H9 (cell line): ENCODE data around the gene LINC01488. TPM values are rescaled to one million over a fixed set of nuclear protein-coding genes. Genes with fewer than 3 reads are reported as not detected.

Experiments used
- DNase-seq: peaks from one replicate; pipeline ENCODE4 v3.0.0-alpha.2; 2017
- H2AFZ ChIP-seq: one replicate; pipeline ENCODE4 v1.6.1; 2013; ENCODE audit warnings: mild to moderate bottlenecking, low read length, control low read depth, moderate library complexity
- H2AK5ac ChIP-seq: 2 replicates; pipeline ENCODE4 v1.6.1; 2013; ENCODE audit warnings: low read length, control low read depth, mixed read lengths; ENCODE audit not compliant: insufficient read length
- H2BK120ac ChIP-seq: one replicate; pipeline ENCODE4 v1.6.1; 2013; ENCODE audit warnings: low read depth, mild to moderate bottlenecking, low read length, control low read depth, inconsistent platforms; ENCODE audit not compliant: poor library complexity, severe bottlenecking
- H2BK12ac ChIP-seq: 2 replicates; pipeline ENCODE4 v1.6.1; 2013; ENCODE audit warnings: low read length, control low read depth, mixed read lengths, low read depth; ENCODE audit not compliant: insufficient read length
- H2BK15ac ChIP-seq: 2 replicates; pipeline ENCODE4 v1.6.1; 2013; ENCODE audit warnings: low read depth, low read length, control low read depth
- H2BK20ac ChIP-seq: one replicate; pipeline ENCODE4 v1.6.1; 2013; ENCODE audit warnings: low read depth, mild to moderate bottlenecking, low read length, control low read depth, inconsistent platforms; ENCODE audit not compliant: poor library complexity, severe bottlenecking
- H2BK5ac ChIP-seq: 2 replicates; pipeline ENCODE4 v1.6.1; 2013; ENCODE audit warnings: low read length, control low read depth, mixed read lengths; ENCODE audit not compliant: insufficient read length
- H3K14ac ChIP-seq: 2 replicates; pipeline ENCODE4 v1.6.1; 2013; ENCODE audit warnings: low read length, control low read depth; ENCODE audit not compliant: insufficient read depth
- H3K18ac ChIP-seq: 2 replicates; pipeline ENCODE4 v1.6.1; 2013; ENCODE audit warnings: low read depth, mild to moderate bottlenecking, mixed read lengths, low read length, control low read depth; ENCODE audit not compliant: insufficient read length
- H3K23ac ChIP-seq: 2 replicates; pipeline ENCODE4 v1.6.1; 2013; ENCODE audit warnings: low read length, control low read depth, mixed read lengths, low read depth; ENCODE audit not compliant: insufficient read length
- H3K23me2 ChIP-seq: 2 replicates; pipeline ENCODE4 v1.6.1; 2013; ENCODE audit warnings: low read depth, mild to moderate bottlenecking, mixed read lengths, low read length, control low read depth; ENCODE audit not compliant: insufficient read length, poor library complexity, severe bottlenecking
- H3K27ac ChIP-seq: 2 replicates; pipeline ENCODE4 v1.5.1; 2013; ENCODE audit warnings: low read length, control low read depth, mixed read lengths, low read depth; ENCODE audit not compliant: insufficient read length
- H3K27me3 ChIP-seq: 2 replicates; pipeline ENCODE4 v1.6.1; 2013; ENCODE audit warnings: low read length, control low read depth, inconsistent platforms; ENCODE audit not compliant: insufficient read depth
- H3K4ac ChIP-seq: 2 replicates; pipeline ENCODE4 v1.6.1; 2013; ENCODE audit warnings: low read depth, mild to moderate bottlenecking, control low read depth, inconsistent platforms, low read length, moderate library complexity
- H3K4me1 ChIP-seq: 2 replicates; pipeline ENCODE4 v1.6.1; 2013; ENCODE audit warnings: low read length, control low read depth, inconsistent platforms; ENCODE audit not compliant: insufficient read depth
- H3K4me2 ChIP-seq: 2 replicates; pipeline ENCODE4 v1.6.1; 2013; ENCODE audit warnings: low read length, control low read depth, mixed read lengths; ENCODE audit not compliant: insufficient read length, insufficient read depth
- H3K56ac ChIP-seq: 2 replicates; pipeline ENCODE4 v1.6.1; 2013; ENCODE audit warnings: low read depth, mild to moderate bottlenecking, mixed read lengths, low read length, control low read depth; ENCODE audit not compliant: insufficient read length
- H3K79me1 ChIP-seq: 2 replicates; pipeline ENCODE4 v1.6.1; 2013; ENCODE audit warnings: low read depth, mild to moderate bottlenecking, moderate library complexity, low read length, control low read depth, inconsistent platforms; ENCODE audit not compliant: insufficient read depth, poor library complexity, severe bottlenecking
- H3K79me2 ChIP-seq: 2 replicates; pipeline ENCODE4 v1.6.1; 2013; ENCODE audit warnings: low read length, control low read depth, inconsistent platforms; ENCODE audit not compliant: insufficient read depth
- H3K9ac ChIP-seq: 2 replicates; pipeline ENCODE4 v1.6.1; 2013; ENCODE audit warnings: low read length, control low read depth, mixed read lengths; ENCODE audit not compliant: insufficient read length; ENCODE audit errors: extremely low read depth
- H3K9me3 ChIP-seq: one replicate; pipeline ENCODE4 v1.6.1; 2013; ENCODE audit warnings: low read depth, low read length, inconsistent platforms; ENCODE audit not compliant: control insufficient read depth
- H3T11ph ChIP-seq: one replicate; pipeline ENCODE4 v1.6.1; 2013; ENCODE audit warnings: mild to moderate bottlenecking, low read length, control low read depth, inconsistent platforms
- H4K20me1 ChIP-seq: one replicate; pipeline ENCODE4 v1.6.1; 2013; ENCODE audit not compliant: control insufficient read depth, insufficient read length, insufficient read depth
- H4K5ac ChIP-seq: 2 replicates; pipeline ENCODE4 v1.6.1; 2013; ENCODE audit warnings: low read depth, mild to moderate bottlenecking, mixed read lengths, low read length, control low read depth; ENCODE audit not compliant: insufficient read length
- H4K8ac ChIP-seq: replicated peaks from 2 replicates; pipeline ENCODE4 v1.6.1; 2013; ENCODE audit warnings: low read length, control low read depth, mixed read lengths, low read depth; ENCODE audit not compliant: insufficient read length
- H4K91ac ChIP-seq: 2 replicates; pipeline ENCODE4 v1.6.1; 2013; ENCODE audit warnings: low read depth, mild to moderate bottlenecking, moderate library complexity, mixed read lengths, low read length, control low read depth; ENCODE audit not compliant: insufficient read length
- H3K27ac Mint-ChIP-seq, 3 experiments: 2 replicates in 2 of 3; 3 replicates in 1 of 3; pipeline ENCODE4 v1.8.0; 2020 to 2021; ENCODE audit warnings: mixed read lengths in 3 of 3, mild to moderate bottlenecking in 1 of 3, moderate library complexity in 1 of 3
- H3K27me3 Mint-ChIP-seq: 2 replicates; pipeline ENCODE4 v1.8.0; 2021; ENCODE audit warnings: low read depth, mild to moderate bottlenecking, moderate library complexity, mixed read lengths
- H3K36me3 Mint-ChIP-seq, 3 experiments: 2 replicates in 2 of 3; 3 replicates in 1 of 3; pipeline ENCODE4 v1.8.0; 2020 to 2021; ENCODE audit warnings: low read depth in 3 of 3, mixed read lengths in 3 of 3; ENCODE audit not compliant: insufficient read depth in 1 of 3
- H3K4me1 Mint-ChIP-seq, 2 experiments: 2 replicates each; pipeline ENCODE4 v1.8.0; 2020; ENCODE audit warnings: mixed read lengths in 2 of 2
- H3K4me3 Mint-ChIP-seq, 2 experiments: 2 replicates in 1 of 2; 3 replicates in 1 of 2; pipeline ENCODE4 v1.8.0; 2020 to 2021; ENCODE audit warnings: mild to moderate bottlenecking in 2 of 2, mixed read lengths in 2 of 2, moderate library complexity in 1 of 2
- H3K9me3 Mint-ChIP-seq, 2 experiments: 2 replicates in 1 of 2; 3 replicates in 1 of 2; pipeline ENCODE4 v1.8.0; 2020; ENCODE audit warnings: mild to moderate bottlenecking in 2 of 2, mixed read lengths in 2 of 2, moderate library complexity in 1 of 2
- CTCF ChIP-seq: fragments of 200-600 bp; sonication (generic); conservative IDR thresholded peaks from 3 replicates; pipeline ENCODE4 v1.8.0; 2021; ENCODE audit warnings: antibody characterized with exemption, mild to moderate bottlenecking
- WGBS: extraction: QIAGEN DNeasy Blood & Tissue Kit; methylation state at CpG from one replicate; pipeline ENCODE4 v1.1.7; 2013; ENCODE audit warnings: missing lambda C conversion rate, low lambda C conversion rate, mixed read lengths; ENCODE audit not compliant: insufficient read length; ENCODE audit errors: extremely low coverage; 5-methylcytosine and 5-hydroxymethylcytosine counted together
- total RNA-seq: library from RNA; stranded (reverse); gene quantifications from 2 replicates; pipeline ENCODE4 v1.2.1, GENCODE V29; 2021

LINC01488 gene
- total RNA-seq, 1 experiment from 2014 or later, result not detected

DNA sequence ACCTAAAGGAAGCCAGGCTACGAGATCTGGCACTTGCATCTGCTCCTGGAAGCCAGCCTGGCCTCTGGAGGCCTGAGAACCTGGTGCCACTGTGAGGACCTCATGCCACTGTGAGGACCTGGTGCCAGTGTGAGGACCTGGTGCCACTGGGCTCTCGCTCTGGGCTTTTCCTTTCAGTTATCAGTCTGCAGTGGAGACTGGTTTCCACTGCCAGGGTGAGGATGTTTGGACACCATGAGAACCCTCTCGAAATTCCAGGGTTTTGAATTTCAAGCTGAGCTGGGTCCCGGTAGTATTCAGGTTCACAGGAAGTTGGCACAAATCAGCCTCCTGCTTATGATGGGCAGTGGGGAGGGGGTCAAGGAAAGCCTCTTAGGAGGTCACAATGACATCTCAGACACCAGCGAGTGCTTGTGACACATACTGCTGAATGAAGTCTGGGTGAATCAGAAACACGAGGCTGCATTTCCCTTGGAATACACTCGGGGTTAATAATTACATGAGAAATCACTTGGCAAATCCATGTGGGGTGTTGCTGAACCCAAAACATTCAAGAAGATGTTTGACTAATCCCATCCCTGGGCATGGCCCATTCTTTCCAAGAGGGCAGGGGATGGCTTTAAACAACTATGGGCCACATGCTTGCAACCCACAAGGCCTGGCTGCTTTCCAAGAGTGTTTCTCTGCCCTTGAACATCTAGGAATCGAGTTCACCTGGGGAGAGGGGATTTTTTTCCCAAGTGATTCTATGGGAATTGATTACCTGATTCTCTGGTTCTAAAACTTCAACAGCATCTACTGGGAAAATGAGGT is 60.2 kb downstream of the LINC01488 start:
- Histone ChIP-seq H2BK15ac (no peak overlapping the region), H3K27ac (no peak overlapping the region), H3K27me3 (no peaks in the 10 kb centered on the region), H2AK5ac (no peak overlapping the region), H3K79me2 (no peaks in the 10 kb centered on the region), H2AFZ (no peak overlapping the region), H3T11ph (no peak overlapping the region), H2BK12ac (no peak overlapping the region), H3K79me1 (no peaks in the 10 kb centered on the region), H4K91ac (no peak overlapping the region), H3K23ac (no peak overlapping the region), H3K56ac (no peak overlapping the region), H4K20me1 (no peaks in the 10 kb centered on the region), H2BK120ac (no peak overlapping the region), H3K9me3 (no peaks in the 10 kb centered on the region), H3K4me1 (no peaks in the 10 kb centered on the region), H3K18ac (no peak overlapping the region), H3K9ac (no peak overlapping the region), H3K23me2 (no peaks in the 10 kb centered on the region), H4K5ac (no peak overlapping the region), H4K8ac (no peak overlapping the region), H2BK5ac (no peak overlapping the region), H3K4ac (no peak overlapping the region), H3K14ac (no peak overlapping the region), H2BK20ac (no peak overlapping the region), H3K4me2 (no peak overlapping the region)
- Mint-ChIP-seq H3K36me3 (no peaks in the 10 kb centered on the region; a peak in 1 of 7 replicates), H3K9me3 (no peaks in the 10 kb centered on the region), H3K4me3 (no peak overlapping the region), H3K27me3 (peaks cover 15% of the 10 kb centered on the region), H3K4me1 (peaks cover 7 to 13% of the 10 kb centered on the region in 2 experiments), H3K27ac (no peak overlapping the region)
- no peak for DNase-seq
- no CpG with 5 or more reads among the region's 8 CpGs for WGBS
- TF ChIP-seq CTCF, result no peak
